Mesenteric fat pad (tissue), 1 donor: ENCODE measurements around the gene CAST. TPM values are rescaled to one million over a fixed set of nuclear protein-coding genes. Genes with fewer than 3 reads are reported as not detected.
A peak's percentile ranks its signal among the peaks of the same experiment; 100 is the strongest.

Experiments
- DNase-seq: peaks from one replicate; pipeline ENCODE4 v3.0.0-alpha.2; 2020; ENCODE audit warnings: low spot score
- total RNA-seq: library from RNA; stranded (reverse); fragmentation: NEBNext Ultra II Directional; extraction: Animal tissue kit (Norgen Biotek cat#: 25700); gene quantifications from one replicate; pipeline ENCODE4 v1.2.1, GENCODE V29; 2021
- donor health status: DM: yes; HTN: yes; CAD: no.

The CAST gene
- total RNA-seq, 1 donor from 2014 or later, result 299 TPM

DNA sequence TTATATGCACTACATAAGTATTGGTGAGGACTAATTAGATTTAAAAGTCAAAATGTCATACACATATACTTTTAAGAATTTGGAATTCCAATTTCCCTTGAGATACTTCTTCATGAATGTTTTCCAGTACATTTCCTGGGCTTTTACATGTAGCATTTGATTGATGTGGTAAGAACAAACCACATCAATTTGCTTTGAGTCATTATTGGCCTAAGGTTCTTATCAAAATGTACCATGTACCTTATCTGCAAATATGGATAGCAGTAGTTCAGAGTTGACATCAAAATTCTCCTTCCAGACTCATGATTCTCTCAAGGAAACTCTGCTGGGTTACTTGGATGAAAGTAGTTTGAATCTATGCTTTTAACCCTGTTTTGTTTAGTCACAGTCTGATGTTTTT is 2.5 kb downstream of the CAST start:
- DNase-seq, result no peak

DNA sequence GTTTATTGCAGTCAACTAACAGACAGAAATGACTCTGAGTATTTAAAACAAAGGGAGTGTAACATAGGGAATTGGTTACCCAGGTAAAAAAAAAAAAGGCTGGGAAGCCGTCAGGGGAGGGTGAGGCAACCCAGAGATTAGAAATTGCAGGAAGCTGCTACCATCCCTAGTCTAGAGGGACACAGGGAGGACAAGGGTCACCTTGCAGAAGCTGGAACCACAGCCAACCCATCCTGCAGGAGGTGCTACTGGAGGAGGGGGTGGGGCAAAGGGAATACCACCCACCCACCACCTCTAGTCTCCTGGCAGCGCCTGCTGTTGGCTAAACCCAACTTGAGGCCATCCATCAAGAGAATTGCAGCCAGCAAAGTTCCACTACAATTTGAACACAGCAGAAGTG is 6.5 kb downstream of the CAST start:
- DNase-seq, result no peak

DNA sequence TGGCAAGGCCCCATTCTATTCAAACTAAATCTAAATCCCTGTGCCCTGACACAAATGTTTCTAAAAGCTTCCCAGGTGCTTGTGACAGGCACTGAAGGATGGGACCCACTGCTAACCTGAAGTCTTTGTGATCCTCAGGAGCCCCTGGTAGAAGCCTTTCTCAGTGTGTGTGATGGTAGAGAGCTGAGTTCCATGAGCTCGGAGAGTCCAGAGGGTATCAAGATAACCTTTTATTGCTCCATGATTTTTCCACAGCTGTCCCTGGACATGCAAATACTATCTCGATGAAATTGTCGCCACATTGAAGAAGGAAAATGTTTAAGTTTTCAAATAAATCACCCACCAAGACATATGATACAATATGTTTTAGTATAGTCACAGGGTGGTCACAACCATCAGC is 7.7 kb downstream of the CAST start:
- DNase-seq, result no peak

DNA sequence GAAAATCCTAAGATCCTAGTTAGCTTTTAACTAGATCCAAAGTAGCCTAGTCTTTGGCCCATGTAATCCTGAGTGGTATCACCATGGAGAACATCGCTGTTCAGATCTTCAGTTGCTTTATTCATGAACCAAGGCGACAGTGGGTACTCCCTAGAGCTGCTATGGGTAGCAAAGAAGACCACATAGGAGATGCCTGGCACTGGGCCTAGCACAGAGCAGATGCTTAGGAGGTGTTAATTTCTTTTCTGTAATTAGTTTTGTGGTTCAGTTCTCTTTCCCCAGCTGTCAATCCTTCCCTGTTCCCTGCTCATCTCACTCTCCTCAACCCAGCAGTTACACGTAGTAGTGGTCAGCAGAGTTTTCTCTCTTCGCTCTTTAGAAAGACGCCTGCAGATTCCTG is 9.3 kb downstream of the CAST start:
- DNase-seq, result no peak

DNA sequence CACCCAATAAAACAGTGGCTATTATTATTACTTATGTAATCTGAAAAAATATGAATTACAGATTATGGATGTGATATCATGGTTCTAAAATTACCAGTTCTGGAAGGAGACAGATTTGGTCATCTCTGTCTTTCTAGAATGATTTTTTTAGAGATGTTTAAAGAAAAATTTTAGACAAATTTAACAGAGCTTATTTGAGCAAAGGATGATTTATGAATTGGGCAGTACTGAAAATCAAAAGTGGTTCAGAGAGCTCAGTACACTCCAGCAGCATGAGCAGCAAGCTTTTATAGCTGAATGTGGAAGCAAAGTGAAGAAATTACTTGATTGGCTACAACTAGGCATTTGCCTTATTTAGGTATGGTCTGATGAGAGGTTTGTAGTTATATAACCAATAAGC is 11.0 kb downstream of the CAST start:
- DNase-seq, result no peak

DNA sequence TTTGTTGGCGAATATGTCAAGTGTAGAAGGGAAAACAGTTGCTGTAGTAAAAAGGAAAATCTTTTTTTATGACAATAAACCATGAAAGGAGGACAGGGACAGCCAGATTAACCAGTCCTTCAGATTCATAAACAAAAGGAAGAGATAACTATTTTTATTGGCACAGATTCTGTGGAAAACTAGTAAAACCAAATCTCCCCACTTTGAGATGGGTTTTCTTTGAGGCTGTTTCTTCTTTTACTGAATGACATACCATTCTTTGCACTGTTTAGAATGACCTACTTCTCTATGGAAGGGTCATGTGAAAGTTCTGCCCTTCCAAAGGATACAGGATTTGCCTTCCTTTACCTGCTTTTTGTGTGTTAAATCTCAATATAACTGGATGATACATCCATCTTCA is 13.7 kb downstream of the CAST start:
- no peak for DNase-seq

DNA sequence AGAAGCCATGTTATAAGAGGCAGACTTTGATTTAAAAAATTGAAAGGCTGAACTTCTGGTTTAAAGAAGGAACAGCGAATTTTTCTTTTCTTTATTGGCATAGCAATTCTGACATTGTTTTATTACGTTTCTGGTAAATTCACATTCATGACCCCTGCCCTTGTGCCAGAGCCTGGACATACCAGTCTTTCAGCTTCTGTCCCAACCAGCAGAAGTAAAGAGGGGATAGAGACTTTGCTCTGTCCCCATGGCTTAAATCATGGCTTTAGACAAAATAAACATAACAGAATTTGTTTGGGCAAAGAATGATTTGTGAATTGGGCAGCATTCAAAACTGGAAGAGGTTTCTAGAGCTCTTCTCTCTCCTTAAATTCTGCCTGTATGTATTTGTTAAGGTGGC is 15.3 kb downstream of the CAST start:
- no peak for DNase-seq

DNA sequence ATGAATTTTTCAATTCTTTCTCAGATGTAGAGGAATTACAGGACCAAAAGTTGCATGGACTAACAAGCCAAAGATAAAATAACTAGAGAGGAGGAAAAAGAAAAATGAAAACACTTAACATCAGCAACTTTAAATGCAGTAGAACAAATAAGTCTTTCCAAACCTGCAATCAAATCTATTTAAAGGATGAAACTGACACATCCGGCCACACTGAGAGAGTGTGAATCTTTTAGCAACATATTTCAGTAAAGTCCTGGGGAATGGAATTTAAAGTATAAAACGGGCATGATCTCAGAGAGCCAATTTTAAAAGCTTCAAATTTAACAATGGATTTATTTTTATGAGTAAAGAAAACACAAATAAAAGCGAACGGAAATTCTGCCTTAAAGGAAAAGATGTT is 17.1 kb downstream of the CAST start:
- no peak for DNase-seq

DNA sequence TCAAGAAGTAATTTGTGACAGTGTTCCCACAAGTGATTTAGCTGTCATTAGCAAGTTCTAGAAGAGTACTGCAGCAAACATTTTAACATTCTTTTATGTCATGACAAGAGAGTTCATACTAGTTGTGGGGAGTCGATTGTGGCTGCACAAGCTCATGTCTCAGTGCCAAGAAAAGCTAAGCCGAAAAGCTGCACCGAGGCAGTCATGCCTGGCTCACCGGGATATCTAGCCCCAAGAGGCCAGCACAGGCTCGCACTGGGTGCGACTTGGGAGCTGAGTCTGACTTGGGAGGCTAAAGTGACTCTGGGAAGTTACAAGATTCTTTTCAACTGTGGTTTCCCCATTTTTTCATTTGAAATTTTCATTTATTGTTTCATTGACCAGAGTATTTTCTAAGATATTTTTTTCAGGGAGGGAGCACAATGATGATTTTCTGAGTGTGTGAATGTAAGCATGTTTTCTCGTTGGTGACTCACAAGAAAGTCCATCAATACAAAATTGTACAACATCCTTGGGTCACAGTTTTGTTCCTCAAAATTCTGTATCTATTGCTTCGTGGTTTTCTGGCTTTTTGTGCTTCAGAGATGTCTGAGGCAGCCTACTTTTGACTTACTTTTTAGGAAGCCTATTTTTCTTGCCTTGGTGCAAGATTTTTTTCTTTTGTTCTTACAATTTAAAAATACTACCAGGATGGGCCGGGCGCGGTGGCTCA is 18.7 kb downstream of the CAST start:
- DNase-seq, result no peak

DNA sequence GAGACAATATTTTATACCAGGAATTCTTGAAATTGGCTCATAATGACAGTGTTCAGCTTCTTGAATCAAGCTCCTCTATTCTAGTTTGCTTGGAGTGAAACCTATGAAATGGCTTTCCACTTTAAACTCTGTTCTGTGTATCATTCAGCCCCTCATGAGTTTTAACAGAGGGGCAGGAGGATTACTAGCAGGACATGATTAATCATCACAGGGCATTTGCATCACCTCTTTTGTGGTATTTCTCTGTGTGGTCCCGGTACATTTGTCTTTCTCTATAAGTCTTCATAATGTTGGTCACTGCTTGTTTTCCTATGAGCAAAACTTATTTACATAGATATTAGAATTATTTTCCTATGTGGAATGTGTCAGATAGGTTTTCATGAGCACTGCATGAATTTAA is 21.2 kb downstream of the CAST start:
- no peak for DNase-seq

DNA sequence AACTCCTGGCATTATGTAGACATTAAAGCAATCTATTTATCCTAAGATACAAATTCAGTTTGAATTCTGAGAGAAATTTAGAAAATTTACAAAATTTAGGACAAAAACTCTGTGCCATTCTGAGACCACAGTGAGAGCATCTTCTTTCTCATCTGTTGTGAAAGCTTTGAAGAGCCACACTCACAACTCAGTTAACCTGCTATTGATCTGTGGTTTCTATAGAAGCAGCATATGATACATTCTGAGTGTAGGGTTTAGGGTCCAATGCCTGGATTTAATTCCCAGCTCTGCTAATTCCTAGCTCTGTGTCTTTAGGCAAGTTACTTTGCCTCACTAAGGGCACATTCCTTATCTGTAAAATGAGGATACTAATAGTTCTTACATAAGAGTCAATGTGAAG is 21.6 kb downstream of the CAST start:
- DNase-seq, result no peak

DNA sequence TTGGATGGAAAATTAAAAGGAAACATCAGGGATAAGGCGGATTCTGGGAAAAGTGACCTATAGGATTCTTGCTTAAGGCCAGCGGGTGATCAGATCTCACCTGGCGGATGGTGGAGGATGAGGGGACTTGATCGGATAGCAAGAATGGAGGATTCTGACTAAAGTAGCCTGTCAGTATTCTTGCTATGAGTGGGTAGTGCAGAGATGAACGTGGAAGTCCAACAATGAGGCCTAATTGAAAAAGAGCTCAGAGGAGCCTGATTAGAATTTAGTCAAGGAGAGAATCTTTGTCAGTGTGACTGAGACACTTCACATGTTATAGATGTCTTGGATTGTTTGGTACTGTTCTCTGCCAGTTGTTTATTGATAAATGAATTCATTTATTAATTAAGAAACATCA is 24.9 kb downstream of the CAST start:
- DNase-seq, result no peak

DNA sequence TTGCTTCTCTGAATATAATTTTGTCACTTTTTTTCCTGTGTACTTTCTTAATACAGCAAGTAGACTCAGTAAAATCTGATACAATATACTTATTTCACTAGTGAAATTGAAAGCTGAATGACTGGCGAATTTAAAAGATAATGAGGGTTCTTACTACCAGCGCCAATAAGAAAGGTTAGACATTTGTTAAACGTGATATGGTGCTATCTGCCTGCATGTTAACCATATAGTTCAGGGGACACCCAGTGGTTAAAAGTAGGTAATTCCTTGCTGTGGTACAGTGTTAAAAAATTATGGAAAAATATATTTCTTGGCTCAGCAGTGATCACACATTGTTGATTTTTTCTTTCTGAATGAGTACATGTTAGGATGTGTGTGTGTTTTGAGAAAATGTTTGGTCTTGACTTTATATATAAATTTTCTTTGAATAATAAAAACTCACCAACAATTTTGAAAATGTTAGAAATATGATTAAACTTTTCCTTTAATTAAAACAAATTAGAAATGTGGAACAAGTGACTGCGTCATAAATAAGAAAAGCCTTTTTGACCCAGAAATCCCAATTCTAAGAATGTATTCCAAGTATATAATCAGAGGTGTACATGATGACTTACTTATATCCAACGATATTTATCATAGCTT is 25.8 kb downstream of the CAST start:
- DNase-seq, result no peak

DNA sequence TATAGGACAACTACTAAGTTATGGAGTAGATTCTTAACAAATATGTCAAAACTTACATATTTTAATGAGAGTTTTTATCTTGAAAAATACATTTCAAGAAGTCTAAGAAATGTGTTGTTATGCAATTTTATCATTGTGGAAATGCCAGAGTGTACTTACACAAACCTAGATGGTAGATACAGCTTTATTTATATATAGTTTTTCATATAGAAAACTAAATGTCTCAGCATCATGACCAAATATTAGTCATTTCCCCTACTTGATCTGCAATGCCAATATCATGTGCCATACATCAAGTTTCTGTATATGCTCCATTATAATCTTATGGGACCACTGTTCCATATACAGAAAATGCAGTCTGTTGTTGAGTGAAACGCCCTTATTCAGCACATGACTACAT is 28.7 kb downstream of the CAST start:
- no peak for DNase-seq

DNA sequence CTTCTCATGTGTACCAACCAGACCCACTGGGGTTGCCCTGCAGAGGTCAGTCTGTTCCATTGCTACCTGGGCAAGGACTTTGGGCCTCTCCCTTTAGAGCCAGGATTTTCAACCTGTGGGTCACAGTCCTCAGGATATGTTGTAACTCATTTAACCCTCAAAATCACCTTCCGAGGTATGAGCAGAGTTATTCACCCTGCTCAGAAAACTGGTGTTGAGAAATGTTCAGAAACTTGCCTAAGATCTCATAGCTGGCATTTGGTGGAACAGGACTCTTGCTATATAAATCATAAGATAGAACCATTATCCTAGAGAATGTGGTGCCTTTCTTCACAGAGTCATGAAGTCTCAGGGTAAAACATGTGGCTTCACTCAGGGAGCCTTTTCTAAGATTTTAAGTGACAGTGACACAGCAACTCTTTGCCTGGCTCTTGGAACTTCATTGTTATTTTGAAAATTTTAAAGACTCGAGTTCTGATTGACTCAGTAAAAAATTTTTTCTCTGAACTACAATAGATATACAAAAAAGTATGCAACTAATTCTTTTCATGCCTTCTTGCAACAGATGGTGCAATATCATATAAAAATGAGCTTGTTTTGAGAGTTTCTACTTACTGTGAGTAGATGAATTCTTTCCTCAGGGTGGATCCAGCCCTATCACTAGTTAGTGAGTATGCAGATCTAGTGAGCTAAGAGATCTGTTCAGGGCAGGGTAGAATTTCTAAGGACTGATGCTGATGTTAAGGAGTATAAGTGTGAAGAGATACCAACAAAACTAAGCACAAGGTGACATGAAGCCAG is 29.5 kb downstream of the CAST start:
- no peak for DNase-seq

DNA sequence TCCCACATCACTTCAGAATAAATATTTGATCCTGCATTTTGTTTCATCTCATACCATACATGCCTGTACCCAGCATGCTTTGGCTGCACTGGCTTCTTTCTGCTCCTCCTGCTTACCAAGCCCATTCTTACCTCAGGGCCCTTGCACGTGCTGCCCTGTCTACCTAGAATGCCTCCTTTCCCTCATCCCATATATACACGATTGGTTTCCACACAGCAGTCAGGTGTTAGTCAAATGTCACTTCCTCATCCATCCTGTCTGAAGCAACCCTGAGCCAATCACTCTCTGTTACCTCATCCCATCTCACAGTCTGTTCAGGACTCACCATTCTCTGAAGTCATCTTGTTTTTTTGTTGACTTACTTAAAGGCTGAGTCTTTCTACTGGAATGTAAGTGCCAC is 30.3 kb downstream of the CAST start:
- no peak for DNase-seq

DNA sequence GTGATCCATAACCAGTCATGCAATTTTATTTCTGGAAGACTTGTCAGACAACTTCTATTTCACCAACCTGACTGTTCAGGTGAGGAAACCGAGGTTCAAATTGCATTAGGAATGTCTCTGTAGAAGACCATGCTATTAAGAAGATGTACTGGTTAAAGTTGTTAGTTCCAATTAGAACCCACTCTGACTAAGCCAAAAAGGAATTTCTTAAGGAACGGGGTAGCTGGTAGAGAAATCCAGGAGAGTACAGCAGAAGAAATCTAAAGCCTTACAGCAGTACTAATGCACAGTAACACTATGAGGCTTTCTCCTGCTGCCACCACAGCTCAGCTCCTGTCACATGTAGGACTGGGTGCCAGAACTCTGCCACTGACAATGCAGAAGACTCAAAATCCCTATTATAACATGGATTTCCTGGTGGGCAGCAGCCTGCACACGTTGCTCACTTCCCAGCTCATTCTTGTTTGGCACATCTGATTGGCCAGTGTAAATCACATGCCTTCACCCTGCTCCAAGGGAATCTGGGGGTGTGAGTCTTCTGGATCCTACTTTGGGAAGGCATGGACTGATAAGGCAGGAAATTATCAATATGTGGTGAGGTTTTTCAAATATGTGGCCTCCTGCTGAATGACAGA is 37.1 kb downstream of the CAST start:
- DNase-seq, result no peak

DNA sequence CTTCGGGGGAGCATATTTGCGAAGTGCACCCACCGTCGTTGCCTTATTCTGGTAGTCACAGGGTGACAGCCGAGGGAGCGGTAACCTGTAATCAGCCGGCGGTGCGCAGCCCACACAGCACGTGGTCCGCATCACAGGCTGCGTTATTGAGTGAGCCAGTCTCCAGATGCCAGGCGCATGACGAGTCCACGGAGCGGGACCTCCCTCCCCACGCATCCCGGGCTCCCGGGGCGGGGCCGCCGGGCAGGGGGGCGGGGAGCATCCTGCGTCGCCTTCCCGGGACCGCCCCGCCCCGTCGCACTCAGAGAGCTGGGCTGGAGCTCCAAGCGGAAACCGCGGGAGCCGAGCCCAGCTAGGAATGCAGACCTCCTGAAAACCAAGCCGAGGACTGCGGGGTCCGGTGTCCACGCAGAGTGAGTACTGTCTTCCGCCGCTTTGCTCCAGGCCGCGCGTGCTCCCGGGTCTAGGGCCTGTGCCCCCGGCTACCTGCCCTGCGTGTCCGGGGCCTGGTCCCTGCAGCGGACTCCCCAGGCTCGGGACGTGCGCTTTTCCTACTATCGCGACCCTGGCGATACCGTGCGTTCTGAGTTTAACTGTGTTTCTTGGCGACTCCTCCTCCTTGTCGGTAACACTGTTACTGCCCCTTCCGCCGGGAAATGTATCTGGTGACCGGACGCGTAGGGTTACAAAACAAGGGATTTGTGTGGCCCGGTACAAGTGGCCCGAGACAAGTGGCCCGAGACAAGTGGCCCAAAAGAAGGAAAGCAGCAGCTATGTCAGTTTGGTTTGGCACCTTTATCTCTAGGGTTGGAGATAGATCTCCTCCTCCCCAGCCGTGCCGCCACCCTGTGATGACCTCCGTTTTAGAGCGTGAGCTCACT is 40.6 kb downstream of the CAST start:
- DNase-seq, result peak; percentile 98

DNA sequence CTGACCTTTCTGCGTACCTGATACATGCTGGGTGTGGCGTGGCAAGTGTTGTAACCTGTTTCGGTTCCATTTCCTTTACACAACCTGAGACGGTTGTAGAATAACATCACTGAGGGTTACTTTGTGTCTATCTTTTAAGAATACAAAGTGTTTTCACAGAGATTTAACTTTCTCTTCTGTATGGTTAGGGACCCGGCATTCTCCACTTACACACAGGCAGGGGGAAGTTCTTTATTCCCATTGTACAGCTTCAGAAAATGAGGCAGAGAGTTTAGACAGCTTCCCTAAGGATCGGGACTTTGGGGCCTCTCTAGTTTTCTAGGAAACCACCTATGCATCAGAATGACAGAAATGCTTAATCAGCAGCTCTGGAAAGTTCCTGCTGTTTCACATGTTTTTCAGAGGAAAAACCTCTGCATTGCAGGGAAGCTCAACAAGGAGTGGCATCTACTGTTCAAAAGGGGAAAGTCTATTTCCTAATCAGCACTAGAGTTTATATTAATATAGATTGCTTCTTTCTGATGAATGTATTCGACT is 41.3 kb downstream of the CAST start:
- no peak for DNase-seq

DNA sequence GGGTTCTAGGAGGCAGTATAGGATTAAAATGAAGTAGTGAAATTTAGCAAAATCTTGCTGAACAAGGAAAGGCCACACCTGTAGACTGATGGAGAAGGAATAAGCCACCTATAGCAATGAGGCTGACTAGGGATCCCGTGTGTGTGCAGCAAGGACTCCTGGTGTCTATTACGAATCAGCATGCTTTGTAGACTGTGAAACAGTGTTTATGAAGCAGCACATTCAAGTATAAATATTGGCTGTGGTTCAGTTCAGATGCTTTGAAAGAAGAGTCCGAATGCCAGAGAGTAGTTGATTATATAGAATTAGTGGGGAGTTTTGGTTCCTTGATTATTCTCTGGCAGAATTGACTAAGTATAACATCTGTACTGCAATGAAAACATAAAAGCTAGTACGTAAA is 41.8 kb downstream of the CAST start:
- DNase-seq, result no peak
